ENCODE measurements around the gene ACVRL1. TPM values are rescaled to one million over a fixed set of nuclear protein-coding genes. Genes with fewer than 3 reads are reported as not detected.
A peak's percentile ranks its signal among the peaks of the same experiment; 100 is the strongest.

Gene ACVRL1
- total RNA-seq, 4 donors from 2014 or later, result 2.0 to 71.3 (median 14.5) TPM

DNA sequence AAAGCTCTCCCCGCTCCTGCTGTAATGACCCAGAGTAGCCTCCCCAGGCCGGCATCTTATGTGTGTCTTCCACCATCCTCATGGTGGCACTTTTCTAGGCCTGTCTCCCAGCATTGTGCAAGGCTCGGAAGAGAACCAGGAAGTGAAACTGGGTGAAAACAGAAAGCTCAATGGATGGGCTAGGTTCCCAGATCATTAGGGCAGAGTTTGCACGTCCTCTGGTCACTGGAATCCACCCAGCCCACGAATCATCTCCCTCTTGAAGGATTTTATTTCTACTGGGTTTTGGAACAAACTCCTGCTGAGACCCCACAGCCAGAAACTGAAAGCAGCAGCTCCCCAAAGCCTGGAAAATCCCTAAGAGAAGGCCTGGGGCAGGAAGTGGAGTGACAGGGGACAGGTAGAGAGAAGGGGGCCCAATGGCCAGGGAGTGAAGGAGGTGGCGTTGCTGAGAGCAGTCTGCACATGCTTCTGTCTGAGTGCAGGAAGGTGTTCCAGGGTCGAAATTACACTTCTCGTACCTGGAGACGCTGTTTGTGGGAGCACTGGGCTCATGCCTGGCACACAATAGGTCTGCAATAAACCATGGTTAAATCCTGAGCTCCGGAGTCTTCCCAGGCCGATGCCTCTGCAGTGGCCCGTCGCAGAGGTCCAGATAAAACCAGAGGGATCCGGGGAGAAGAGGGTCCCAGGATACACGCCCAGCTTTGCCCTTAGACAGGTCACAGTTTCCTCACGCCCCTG, 15.6 kb downstream of the ACVRL1 start:
- Histone ChIP-seq H3K4me1 (peaks cover 10 to 31% (median 18%) of the 10 kb centered on the region in 3 donors), H3K9me3 (no peaks in the 10 kb centered on the region), H3K27me3 (no peaks in the 10 kb centered on the region), H3K27ac (peak overlapping the region; percentile 33 to 83 (median 77)), H3K36me3 (peaks cover 0 to 8% (median 0%) of the 10 kb centered on the region in 3 donors), H3K4me3 (peak overlapping the region in 1 of 4 donors; percentile 44)
- no peak for DNase-seq
- TF ChIP-seq POLR2A (IDR thresholded peaks at IDR 0.05) (no peak), CTCF (IDR thresholded peaks at IDR 0.05) (no peak)
- WGBS, 2 donors, result 39 to 45% methylated on average over 6 to 15 of the region's 16 CpGs
- intact Hi-C loops (cut with DNase I), result no loop called here

DNA sequence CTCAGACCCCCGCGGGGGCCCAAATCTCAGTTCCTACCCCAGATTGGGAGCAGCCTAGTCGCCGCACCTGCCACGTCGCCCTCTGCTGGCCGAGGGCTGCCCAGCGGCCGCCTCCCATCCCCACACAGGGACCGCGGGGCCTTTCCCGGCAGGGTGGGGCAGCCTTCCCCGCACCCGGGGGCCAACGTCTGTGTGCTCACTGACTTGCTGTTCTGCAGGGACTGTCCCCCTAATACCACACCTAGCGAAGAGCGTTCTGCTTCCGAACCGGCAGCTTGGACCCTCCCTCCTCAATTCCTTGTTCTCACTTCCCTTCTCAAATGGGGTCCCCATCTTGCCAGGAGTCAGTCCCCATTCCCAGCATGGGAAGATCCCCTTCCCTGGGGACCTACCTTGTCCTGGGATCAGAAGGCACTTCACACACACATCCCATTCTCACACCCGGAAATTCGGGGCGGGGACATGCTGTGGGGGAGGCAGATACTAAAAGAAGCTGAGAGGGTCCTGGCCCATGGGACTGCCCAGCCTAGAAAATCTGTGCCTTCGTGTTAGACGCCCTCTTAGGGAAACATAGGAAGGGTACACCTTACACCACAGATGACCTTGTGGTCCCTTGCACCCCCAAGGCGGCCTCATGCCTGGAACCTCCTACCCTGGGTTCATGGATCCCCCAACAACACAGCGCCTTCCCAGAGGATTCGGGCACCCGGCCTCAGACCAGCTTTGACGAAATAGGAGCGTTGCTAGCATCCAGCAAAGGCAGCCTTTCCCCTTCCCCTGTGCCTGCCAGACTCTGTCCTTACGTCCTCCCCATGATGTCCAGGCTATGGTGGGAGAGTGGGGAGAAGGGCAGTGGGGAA, 16.4 kb downstream of the ACVRL1 start:
- DNase-seq, result no peak
- Histone ChIP-seq H3K9me3 (no peaks in the 10 kb centered on the region), H3K4me3 (peak overlapping the region in 1 of 4 donors; percentile 44), H3K36me3 (peaks cover 0 to 4% (median 0%) of the 10 kb centered on the region in 3 donors), H3K4me1 (peaks cover 10 to 29% (median 18%) of the 10 kb centered on the region in 3 donors), H3K27me3 (no peaks in the 10 kb centered on the region), H3K27ac (peak overlapping the region; percentile 33 to 83 (median 77))
- WGBS, 2 donors, result 8 to 52% methylated on average over 8 of the region's 31 CpGs
- TF ChIP-seq POLR2A (IDR thresholded peaks at IDR 0.05), result no peak
- peak; percentile 47 to 82 (median 70) for TF ChIP-seq CTCF (IDR thresholded peaks at IDR 0.05)
- intact Hi-C loops (cut with DNase I), result loop anchor here (2.0 kb wide), 1 partner anchor 57 kb away; no protein-coding TSS in a partner anchor

DNA sequence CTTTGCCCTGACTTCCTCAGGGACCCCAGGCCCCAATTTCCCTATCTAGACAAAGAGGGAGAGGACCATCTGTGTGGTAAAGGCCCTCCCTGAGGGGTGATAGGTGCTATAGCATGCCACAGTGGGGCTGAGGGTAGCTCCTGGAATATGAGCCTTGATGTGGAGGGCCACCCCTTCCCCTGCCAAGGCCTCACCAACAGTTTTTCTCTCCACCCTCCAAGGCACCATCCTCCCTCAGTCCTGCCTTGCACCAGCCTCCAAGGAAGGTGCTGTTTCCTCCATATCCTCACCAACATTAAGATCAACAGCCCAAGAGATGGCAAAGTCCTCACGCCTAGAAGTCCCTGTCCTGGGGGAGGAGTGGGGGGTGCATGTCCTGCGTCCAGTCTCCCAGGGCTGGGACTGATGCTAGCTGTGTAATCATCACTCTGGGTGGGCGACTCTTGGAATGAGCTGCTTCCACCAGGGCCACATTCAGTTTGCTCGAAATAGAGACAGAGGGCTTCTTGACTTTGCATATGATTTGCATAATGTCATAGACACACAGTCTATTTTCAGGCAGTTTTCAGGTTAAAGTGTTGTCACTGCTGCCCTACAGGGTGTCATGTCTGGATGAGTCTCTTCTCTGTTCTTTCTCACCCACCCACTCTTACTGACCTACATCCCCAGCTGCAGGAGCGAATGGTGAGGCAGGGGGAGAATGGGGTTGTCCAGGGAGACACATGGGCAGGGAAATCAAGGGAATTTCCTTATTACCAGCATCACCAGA, 17.4 kb downstream of the ACVRL1 start:
- Histone ChIP-seq H3K27me3 (no peaks in the 10 kb centered on the region), H3K4me1 (peaks cover 10 to 29% (median 18%) of the 10 kb centered on the region in 3 donors), H3K36me3 (no peaks in the 10 kb centered on the region), H3K27ac (peak overlapping the region in 1 of 4 donors; percentile 14), H3K9me3 (no peaks in the 10 kb centered on the region), H3K4me3 (no peak overlapping the region)
- intact Hi-C loops (cut with DNase I), result loop anchor here (2.0 kb wide), 1 partner anchor 56 kb away; no protein-coding TSS in a partner anchor
- TF ChIP-seq POLR2A (IDR thresholded peaks at IDR 0.05) (no peak), CTCF (IDR thresholded peaks at IDR 0.05) (no peak)
- 71 to 86% methylated on average over 2 to 5 of the region's 5 CpGs for WGBS, 2 donors
- no peak for DNase-seq

DNA sequence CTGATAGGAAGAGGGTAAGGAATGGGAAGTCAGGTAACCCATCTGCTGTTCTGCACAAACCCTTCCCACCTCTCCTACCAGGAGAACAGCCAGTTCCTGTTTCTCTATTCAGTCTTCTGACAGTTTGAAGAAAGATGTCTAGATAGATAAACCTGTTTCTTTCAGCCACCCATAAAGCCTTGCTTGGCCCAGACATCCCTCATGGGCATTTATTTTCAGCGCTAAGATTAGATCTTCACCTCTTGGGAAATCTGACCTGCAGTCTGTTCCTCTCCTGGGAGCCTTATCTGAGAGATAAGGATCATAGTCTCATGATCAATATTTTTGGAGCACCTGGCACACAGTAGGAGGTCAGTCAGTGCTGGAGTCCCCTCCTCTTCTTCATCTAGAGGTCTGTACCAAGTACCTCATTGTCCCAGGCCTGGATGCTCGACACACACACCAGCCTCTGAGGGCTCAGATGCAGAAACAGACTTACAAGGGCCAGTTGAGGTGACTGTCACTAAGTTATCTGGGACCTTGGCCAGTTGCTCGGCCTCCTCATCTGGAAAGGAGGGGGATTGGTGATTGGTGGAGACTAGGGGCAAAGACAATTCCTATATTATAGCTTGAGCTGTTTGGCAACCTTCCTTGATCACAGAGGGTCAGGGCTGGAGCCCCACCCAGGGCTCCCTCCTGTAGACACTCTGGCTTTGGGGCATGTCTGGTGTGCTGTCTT, 18.2 kb downstream of the ACVRL1 start:
- no peak for DNase-seq
- Histone ChIP-seq H3K27me3 (no peaks in the 10 kb centered on the region), H3K4me3 (no peak overlapping the region), H3K4me1 (peaks cover 10 to 29% (median 18%) of the 10 kb centered on the region in 3 donors), H3K9me3 (no peaks in the 10 kb centered on the region), H3K36me3 (no peaks in the 10 kb centered on the region), H3K27ac (peak overlapping the region in 2 of 4 donors; percentile 14 to 64)
- WGBS, 2 donors, result 42 to 80% methylated on average over 2 of the region's 3 CpGs
- no peak for TF ChIP-seq POLR2A (IDR thresholded peaks at IDR 0.05)
- TF ChIP-seq CTCF (IDR thresholded peaks at IDR 0.05), result no peak
- intact Hi-C loops (cut with DNase I), result loop anchor here (2.0 kb wide), 1 partner anchor 55 kb away; no protein-coding TSS in a partner anchor
